HG03064 (cell line): ENCODE data around the gene DENND2D.

Experiments
- ATAC-seq: cut with Tn5 transposase; IDR thresholded peaks from one replicate; pipeline ENCODE4 v1.9.1; 2021; ENCODE audit warnings: low read depth; ENCODE audit not compliant: unreplicated experiment

The DENND2D gene

DNA sequence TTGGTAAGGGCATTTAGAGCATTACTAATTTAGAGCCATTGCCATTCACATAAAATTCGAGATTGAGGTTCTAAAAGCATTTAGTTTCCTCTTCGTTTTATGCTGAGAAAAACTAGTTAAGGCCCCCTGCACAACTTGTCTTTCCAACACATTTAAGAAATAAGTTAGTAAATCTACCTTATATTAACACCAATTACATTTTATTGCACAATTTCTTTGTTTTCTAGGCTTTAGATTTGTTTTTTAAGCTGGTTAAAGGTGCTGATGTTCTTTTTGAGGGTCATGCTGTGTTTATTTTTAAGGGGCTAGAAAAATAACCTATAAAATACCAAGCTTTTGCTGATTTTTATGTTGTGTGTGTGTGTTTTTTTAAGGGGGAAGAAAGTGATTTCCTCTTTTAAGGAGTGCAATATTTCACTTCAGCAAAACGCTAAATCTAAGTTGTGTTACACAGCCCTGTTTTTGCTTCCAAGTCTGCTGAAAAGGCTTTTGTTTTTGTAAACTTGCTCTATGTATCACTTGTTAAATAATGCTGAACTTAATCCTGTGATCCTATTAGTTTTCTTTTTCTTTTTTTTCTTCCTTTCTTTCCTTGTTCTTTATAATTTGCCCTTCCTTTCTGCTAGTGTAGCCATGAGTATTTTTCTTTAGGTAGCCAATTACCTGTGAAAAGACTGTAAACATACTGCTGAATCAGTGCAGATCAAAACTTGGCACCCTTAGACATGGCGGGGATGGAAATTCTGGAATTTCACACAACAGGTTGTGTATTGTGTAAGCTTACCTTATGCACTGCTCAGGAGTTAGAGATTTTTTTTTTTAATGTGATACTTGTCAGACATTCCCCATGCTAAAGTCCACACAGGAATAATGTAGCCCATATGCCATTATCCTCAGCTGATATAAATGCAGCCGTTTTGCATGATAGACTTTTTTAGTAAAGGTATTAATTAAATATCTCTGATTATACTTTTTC is 58.9 kb downstream of the DENND2D start:
- ATAC-seq = no peak

DNA sequence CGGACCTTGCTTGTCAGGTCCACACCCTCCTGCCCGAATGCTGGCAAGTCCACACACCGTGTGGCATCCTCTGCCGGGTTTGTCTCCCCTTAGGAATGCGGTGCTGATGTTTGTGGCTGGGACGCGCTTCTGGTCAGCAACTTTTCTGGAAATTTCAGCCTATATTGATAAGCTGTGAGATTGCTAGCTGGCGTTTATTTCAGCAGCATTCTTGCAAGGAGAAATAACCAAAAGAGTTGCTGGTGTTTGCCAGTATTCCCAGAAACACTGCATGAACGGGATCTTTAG is 59.8 kb downstream of the DENND2D start:
- no peak for ATAC-seq

DNA sequence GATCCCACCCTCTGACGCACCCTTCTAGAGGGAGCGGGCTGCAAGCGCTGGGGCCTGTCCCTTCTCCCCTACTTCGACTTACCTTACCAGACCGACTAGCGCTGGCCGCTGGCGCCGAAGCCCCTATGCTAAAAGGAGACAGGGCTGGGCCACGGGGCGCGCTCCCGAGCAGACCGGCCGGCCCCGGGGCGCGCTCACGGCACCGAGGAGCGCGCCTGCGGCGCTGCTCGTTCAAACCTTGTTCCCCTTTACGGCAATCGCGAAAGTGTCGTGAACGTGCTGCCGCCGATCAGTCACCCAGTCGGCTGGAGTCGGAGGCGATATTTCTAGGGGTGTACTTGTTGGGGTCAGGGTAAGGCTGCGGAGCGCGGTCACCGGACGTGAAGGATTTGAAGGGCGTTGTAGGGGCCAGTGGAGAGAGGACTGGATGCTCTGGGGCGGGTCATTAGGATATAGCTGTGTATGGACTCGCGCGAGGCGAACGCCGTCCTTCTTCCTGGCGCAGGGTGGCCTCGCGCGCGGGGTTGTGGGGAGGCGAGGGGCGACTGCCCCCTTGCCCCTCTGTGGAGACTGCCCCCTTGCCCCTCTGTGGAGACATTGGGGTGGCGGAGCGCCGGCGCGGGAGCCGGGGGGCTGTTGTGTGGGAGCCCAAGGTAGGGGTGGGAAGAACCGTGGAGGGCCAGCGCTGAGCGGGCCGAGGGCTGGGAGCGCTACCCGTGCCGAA is 60.3 kb downstream of the DENND2D start, which contains the start of the genes CEPT1 and DRAM2:
CEPT1 (plus strand) TSS at position 268 of the 724 bp plus-strand sequence. CDS start 7,492 bp downstream, outside the sequence.
DRAM2 (minus strand) TSS at position 138 of the 724 bp plus-strand sequence. CDS start 8,539 bp downstream, outside the sequence.
- peak; percentile 51 for ATAC-seq

DNA sequence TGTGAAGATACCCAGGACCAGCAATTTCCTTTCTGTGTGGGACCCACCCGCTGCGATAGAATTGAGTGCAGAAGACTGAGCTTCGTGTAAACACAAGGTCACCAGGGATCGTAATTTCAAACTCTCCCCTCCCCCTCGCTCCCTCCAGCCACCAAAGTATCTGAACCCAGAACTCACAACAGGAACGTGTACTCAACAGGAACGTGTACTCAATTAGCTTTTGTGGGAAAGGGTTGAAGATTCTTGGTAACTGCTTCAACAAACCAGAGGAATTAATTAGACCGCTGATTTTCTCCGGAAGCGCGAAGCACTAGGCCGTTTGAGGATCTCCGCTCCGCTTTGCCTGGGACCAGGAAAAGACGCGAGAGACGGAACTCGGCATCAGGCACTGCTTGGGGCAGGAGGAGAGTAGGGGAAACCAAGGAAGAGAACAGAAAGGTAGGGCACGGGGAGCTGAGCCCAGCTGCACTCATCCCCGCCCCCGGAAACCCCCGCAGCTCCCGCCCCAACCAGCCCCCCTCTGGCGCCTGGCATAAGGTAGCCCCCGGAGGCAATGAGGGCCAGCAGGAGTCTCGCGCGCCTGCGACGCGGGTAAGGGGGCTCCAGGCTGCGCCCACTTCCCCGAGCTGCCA is 61.0 kb downstream of the DENND2D start:
- no peak for ATAC-seq
